GM12891 (cell line): ENCODE results near the gene ZNF433. TPM values are rescaled to one million over a fixed set of nuclear protein-coding genes. Genes with fewer than 3 reads are reported as not detected.
A peak's percentile ranks its signal among the peaks of the same experiment; 100 is the strongest.
"Not testable (repeated sequence)": the region's sequence is repeated elsewhere in the genome, so short reads cannot be mapped to it uniquely, and the experiment has no call there.

Experiments
- DNase-seq: peaks from one replicate; pipeline ENCODE4 v3.0.0; 2011; ENCODE audit warnings: low spot score; ENCODE audit not compliant: insufficient read length
- FAIRE-seq: peaks from 2 replicates; lab custom pipeline; 2011; peaks lifted over from hg19 to GRCh38; lab: Jason Lieb, UNC
- PAX5 ChIP-seq: IDR thresholded peaks from 2 replicates; pipeline ENCODE4 v1.6.1; 2011; ENCODE audit warnings: low read length, moderate library complexity, mild to moderate bottlenecking; ENCODE audit not compliant: insufficient read depth, severe bottlenecking
- POLR2A ChIP-seq: IDR thresholded peaks from 2 replicates; pipeline ENCODE4 v1.6.1; 2011; ENCODE audit warnings: low read depth, low read length, control low read depth
- POLR2AphosphoS5 ChIP-seq: IDR thresholded peaks from 2 replicates; pipeline ENCODE4 v1.6.1; 2011; ENCODE audit warnings: low read depth, low read length, control low read depth
- POU2F2 ChIP-seq: IDR thresholded peaks from 2 replicates; pipeline ENCODE4 v1.6.1; 2011; ENCODE audit warnings: low read depth, mild to moderate bottlenecking, control low read depth, low read length, moderate library complexity
- SPI1 ChIP-seq: IDR thresholded peaks from 2 replicates; pipeline ENCODE4 v1.6.1; 2011; ENCODE audit warnings: low read depth, low read length, control low read depth
- TAF1 ChIP-seq: IDR thresholded peaks from 2 replicates; pipeline ENCODE4 v1.6.1; 2011; ENCODE audit warnings: low read depth, low read length, control low read depth
- polyA plus RNA-seq: library from polyadenylated mRNA; unstranded; fragments of >200 nt; gene quantifications from one replicate; pipeline ENCODE4 v1.2.1, GENCODE V29; 2012; ENCODE audit warnings: low read depth, missing spikeins, inconsistent platforms; ENCODE audit not compliant: missing spikeins

Gene ZNF433
- 2.5 TPM for polyA plus RNA-seq

DNA sequence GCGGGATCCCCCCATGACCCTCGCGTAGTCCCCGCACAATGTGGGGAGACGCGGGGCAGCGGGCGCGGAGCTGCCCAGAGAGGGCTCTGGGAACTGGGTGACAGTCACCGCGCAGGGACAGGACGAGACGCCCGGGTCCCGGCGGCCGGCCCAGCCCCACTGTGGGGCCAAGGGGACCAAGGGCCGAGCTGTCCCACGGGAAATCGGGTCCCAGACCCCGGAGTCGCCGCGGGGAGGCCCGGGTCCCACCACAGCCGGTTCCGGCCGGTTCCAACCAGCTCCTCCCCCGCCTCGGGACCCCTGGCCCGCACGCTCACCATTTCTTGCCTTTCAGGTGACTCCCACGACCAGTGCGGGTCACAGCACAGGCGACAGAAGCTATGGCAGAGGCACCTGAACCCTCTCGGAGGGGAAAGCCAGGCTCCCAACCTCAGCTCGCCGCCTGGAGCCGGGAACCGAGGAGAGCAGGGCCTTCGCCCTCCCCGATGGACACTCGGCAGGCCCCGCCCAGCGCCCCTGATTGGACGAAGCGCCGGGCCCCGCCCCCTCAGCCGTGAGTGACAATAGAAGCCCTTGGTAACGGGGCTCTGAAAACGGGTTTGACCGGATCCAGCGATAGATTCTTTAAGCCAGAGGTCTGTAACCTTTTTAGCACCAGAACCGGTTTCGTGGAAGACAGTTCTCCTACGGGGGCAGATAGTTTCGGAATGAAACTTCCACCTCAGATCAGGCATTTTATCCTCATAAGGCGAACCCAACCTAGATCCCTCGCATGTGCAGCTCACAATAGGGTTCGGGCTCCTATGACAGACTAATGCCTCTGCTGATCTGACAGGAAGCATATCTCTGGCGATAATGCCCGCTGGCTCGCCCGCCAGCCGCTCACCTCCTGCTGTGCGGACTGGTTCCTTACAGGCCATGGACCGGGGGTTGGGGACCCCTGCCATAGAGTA is at the start of gene ZNF433:
ZNF433 (minus strand) TSS at position 460 of the 953 bp plus-strand sequence; CDS start at position 320, 140 bp downstream.
- DNase-seq (peak; percentile 92), FAIRE-seq (peak; percentile 90)
- TF ChIP-seq POLR2A (peak; percentile 38; the same call in 1 of the 2 replicates), PAX5 (no peak), POLR2AphosphoS5 (no peak)

DNA sequence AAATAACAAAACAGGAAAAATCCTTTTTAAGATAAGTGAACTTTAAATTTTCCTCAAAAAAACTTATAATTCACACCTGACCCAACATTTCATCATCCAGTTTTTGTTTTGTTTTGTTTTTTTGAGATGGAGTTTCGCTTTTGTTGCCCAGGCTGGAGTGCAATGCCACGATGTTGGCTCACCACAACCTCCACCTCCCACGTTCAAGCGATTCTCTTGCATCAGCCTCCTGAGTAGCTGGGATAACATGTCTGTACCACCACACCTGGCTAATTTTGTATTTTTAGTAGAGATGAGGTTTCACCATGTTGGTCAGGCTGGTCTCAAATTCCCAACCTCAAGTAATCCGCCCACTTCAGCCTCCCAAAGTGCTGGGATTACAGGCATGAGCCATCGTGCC is 47.9 kb upstream of the ZNF433 start:
- not testable (repeated sequence) for DNase-seq

DNA sequence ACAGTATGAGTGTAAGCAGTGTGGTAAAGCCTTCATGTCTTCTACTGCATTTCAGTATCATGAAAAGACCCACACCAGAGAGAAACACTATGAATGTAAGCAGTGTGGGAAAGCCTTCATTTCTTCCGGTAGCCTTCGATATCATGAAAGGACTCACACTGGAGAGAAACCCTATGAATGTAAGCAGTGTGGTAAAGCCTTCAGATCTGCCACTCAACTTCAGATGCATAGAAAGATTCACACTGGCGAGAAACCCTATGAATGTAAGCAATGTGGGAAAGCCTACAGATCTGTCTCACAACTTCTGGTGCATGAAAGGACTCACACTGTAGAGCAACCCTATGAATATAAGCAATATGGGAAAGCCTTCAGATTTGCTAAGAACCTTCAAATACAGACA is 41.9 kb upstream of the ZNF433 start:
- no peak for FAIRE-seq
- no peak for DNase-seq

More for the DNA sequence above, 47.9 kb upstream of the ZNF433 start:
- FAIRE-seq = not testable (repeated sequence)

DNA sequence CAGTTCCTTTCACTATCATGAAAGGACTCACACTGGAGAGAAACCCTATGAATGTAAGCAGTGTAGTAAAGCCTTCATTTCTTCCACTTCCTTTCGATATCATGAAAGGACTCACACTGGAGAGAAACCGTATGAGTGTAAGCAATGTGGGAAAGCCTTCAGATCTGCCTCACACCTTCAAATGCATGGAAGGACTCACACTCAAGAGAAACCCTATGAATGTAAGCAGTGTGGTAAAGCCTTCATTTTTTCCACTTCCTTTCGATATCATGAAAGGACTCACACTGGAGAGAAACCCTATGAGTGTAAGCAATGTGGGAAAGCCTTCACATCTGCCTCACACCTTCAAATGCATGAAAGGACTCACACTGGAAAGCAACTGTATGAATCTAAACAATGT is 40.9 kb upstream of the ZNF433 start:
- FAIRE-seq, DNase-seq: not testable (repeated sequence)

More for the DNA sequence above, 41.9 kb upstream of the ZNF433 start:
- no peak for TF ChIP-seq TAF1
- TF ChIP-seq POLR2AphosphoS5 = no peak
- no peak for TF ChIP-seq SPI1
- no peak for TF ChIP-seq PAX5
- no peak for TF ChIP-seq POU2F2
- no peak for TF ChIP-seq POLR2A

DNA sequence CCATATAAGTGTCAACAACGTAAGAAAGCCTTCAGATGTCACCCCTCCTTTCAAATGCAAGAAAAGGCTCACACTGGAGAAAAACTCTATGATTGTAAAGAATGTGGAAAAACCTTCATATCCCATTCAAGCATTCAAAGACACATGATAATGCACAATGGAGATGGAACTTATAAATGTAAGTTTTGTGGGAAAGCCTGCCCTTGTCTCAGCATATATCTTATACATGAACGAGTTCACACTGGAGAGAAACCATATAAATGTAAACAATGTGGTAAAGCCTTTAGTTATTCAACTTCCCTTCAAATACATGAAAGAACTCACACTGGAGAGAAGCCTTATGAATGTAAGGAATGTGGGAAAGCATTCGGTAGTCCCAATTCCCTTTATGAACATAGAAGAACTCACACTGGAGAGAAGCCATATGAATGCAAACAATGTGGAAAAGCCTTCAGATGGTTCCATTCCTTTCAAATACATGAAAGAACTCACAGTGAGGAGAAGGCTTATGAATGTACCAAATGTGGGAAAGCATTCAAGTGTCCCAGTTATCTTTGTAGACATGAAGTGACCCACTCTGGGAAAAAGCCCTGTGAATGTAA is 40.2 kb upstream of the ZNF433 start:
- DNase-seq (no peak), FAIRE-seq (no peak)
- TF ChIP-seq POU2F2 = no peak
- TF ChIP-seq PAX5 = no peak
- TF ChIP-seq SPI1 = no peak
- TF ChIP-seq POLR2AphosphoS5 = no peak
- no peak for TF ChIP-seq POLR2A
- no peak for TF ChIP-seq TAF1

DNA sequence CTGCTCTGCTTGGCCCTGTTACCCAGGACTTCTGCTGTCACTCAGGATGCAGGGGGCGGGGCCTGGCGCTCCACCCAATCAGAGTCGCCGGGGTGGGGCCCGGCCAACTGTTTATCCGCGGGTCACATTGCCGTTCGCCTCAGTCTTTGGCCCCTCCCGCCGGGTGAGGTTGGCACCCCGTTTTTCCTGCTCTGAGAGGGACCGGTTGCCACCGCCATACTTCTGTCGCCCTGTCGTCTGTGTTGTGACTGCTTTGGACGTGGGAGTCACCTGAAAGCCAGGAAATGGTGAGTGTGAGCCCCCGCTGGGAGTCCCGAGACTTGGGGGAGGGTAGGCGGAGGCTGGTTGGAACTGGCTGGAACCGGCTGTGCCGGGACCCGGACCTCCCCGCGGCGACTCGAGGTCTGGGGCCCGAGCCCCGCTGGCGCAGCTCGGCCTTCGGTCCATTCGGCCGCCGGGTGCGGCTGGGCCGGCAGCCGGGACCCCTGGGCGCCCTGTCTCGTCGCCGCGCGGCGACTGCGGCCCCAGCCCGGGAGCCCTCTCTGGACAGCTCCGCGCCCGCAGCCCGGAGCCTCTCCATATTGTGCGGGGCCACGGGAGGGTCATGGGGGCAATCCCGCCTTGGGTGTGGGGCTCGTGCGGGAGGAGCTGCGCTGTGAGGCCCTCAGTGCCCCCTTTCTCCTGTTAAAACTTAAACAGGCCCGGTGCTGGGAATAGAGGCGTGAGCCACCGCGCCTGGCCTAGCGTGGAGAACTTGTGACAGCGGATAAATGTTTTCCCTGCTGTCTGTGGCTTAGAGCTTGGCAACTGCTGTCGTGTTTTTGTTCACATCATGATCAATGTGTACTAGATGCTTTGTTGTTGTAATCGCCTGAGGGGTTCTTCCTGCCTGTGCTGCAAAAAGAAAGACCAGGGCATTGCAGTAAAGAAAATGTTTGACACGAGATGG is 29.4 kb upstream of the ZNF433 start, which contains the start of gene ZNF844:
ZNF844 (plus strand) TSS at position 142 of the 949 bp plus-strand sequence; CDS start at position 285, 143 bp downstream.
- TF ChIP-seq SPI1 (no peak), PAX5 (no peak), POLR2AphosphoS5 (peak; percentile 68), TAF1 (peak; percentile 48; the same call in 1 of the 2 replicates), POU2F2 (no peak), POLR2A (peak; percentile 77)
- DNase-seq (peak; percentile 80), FAIRE-seq (peak; percentile 92)

DNA sequence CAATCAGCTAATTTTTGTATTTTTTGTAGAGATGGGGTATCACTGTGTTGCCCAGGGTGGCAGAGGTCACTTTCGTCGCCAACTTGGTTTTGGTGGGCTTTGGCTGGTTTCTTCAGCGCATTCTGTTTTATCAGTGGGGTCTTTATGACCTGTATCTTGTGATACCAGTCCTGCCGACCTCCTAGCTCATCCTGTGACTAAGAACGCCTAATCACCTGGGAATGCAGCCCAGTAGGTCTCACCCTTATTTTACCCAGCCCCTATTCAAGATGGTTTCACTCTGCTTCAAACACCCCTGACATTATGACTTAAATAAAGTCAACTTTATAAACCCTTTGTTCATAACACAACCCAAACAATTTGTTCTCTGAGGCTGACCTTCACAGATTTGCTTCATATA is 20.3 kb upstream of the ZNF433 start:
- FAIRE-seq = no peak
- no peak for DNase-seq
- TF ChIP-seq SPI1 (no peak), POU2F2 (no peak)

DNA sequence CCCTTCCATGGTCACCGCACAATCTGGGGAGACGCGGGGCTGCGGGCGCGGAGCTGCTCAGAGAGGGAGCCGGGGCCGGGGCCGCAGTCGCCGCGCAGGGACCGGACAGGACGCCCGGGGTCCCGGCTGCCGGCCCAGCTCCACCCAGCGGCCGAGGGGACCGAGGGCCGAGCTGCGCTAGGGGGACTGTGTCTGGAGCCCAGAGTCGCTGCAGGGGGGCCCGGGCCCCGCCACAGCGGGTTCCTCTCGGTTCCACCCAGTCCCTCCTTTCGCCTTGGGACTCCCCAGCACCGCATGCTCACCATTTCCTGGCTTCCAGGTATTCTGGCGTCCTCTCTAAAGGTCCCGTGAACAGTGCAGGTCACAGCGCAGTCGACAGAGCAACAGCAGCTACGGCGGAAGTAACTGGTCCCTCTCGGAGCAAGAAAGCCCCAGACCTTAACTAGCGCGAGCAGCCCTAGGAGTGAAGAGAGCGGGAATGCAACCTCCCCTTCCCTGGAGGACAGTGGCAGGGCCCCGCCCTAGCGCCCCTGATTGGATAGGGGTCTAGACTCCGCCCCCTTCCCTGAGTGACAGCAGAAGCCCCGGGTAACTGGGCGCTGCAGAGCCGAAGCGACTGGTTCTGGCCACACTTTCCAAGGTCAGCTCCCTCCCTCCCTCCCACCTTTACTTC is 17.2 kb upstream of the ZNF433 start, which contains the start of gene ZNF878:
ZNF878 (minus strand) TSS at position 465 of the 673 bp plus-strand sequence; CDS start at position 305, 160 bp downstream.
- peak; percentile 75 for DNase-seq
- FAIRE-seq = peak; percentile 81
- no peak for TF ChIP-seq PAX5
- TF ChIP-seq POLR2AphosphoS5 = peak; percentile 66; the same call in 1 of the 2 replicates
- TF ChIP-seq TAF1 = peak; percentile 86
- TF ChIP-seq POLR2A = peak; percentile 75

DNA sequence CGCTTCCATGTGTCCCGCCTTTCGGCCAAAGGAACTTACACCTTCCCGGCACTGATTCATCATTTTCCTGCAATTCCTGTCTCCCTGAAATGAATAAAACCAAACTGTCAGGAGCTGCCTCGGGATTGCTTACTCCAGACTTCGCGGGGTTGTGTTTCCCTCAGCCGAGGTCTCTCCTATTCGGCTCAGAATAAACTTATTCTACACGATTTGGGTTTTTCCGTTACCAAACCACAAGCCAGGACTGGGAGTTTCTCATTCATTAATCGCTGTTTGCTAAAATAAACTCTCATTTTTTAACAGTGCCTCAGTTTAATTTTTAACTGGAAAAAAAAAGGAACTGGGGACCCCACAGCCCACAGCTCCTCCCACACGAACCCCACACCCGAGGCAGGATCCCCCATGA is 16.6 kb upstream of the ZNF433 start:
- TF ChIP-seq SPI1 = peak; percentile 62; the same call in 1 of the 2 replicates
- no peak for TF ChIP-seq POLR2A
- no peak for DNase-seq
- FAIRE-seq = peak; percentile 65
